Measurements from ENCODE around the gene NKD1. TPM values are rescaled to one million over a fixed set of nuclear protein-coding genes. Genes with fewer than 3 reads are reported as not detected.

NKD1 gene
- total and polyA plus RNA-seq, 5 experiments from 2014 or later = 0.07 to 5.9 (median 1.4) TPM

- Mint-ChIP-seq H3K4me1 (peaks cover 32 to 70% (median 66%) of the 10 kb centered on the region in 4 donors), H3K4me3 (peak overlapping the region; percentile 71 to 94 (median 91)), H3K36me3 (peaks cover 4 to 53% (median 31%) of the 10 kb centered on the region in 3 donors), H3K9me3 (peaks cover 0 to 8% (median 0%) of the 10 kb centered on the region in 9 donors), H3K27me3 (no peaks in the 10 kb centered on the region), H3K27ac (peak overlapping the region; percentile 88 to 98 (median 96))
- DNase-seq (no peak), ATAC-seq (no peak)
- POLR2A ChIA-PET = interaction anchor here (0.9 to 6.3 kb wide), 6 partner anchors 10 to 68 kb away, joined by 3 to 51 read pairs (median 8); partner anchors contain the start of gene CYLD
These were observed 130.3 kb downstream of the NKD1 start for GRCh38 chr16:50678531-50678930.

GRCh38 chr16:50679266-50679665, 131.1 kb downstream of the NKD1 start:
- H3K27me3 Mint-ChIP-seq = no peaks in the 10 kb centered on the region
- POLR2A ChIA-PET = interaction anchor here (2.4 to 6.3 kb wide), 4 partner anchors 11 to 68 kb away, joined by 7 to 51 read pairs (median 11); partner anchors contain the start of gene CYLD
- H3K4me3 Mint-ChIP-seq = peak overlapping the region; percentile 87 to 94 (median 92)
- no peak for ATAC-seq
- H3K9me3 Mint-ChIP-seq = peaks cover 0 to 6% (median 0%) of the 10 kb centered on the region in 9 donors
- peak overlapping the region; percentile 94 to 98 (median 98) for H3K27ac Mint-ChIP-seq
- DNase-seq = peak in 1 of 10 donors; percentile 50
- H3K4me1 Mint-ChIP-seq = peaks cover 39 to 77% (median 74%) of the 10 kb centered on the region in 4 donors
- peaks cover 0 to 46% (median 27%) of the 10 kb centered on the region in 3 donors for H3K36me3 Mint-ChIP-seq

GRCh38 chr16:50679676-50680555, 131.7 kb downstream of the NKD1 start:
- H3K9me3 Mint-ChIP-seq = peaks cover 0 to 5% (median 0%) of the 10 kb centered on the region in 9 donors
- DNase-seq (peak in 1 of 10 donors; percentile 42), ATAC-seq (no peak)
- POLR2A ChIA-PET = interaction anchor here (1.1 to 6.3 kb wide), 7 partner anchors 11 to 294 kb away, joined by 3 to 51 read pairs (median 9); partner anchors contain the start of gene CYLD
- peak overlapping the region; percentile 94 to 98 (median 98) for H3K27ac Mint-ChIP-seq
- peaks cover 44 to 84% (median 80%) of the 10 kb centered on the region in 4 donors for H3K4me1 Mint-ChIP-seq
- no peaks in the 10 kb centered on the region for H3K27me3 Mint-ChIP-seq
- peak overlapping the region; percentile 87 to 94 (median 92) for H3K4me3 Mint-ChIP-seq
- H3K36me3 Mint-ChIP-seq = peaks cover 0 to 39% (median 20%) of the 10 kb centered on the region in 3 donors

- peaks cover 0 to 33% (median 16%) of the 10 kb centered on the region in 3 donors for H3K36me3 Mint-ChIP-seq
- peak overlapping the region; percentile 87 to 94 (median 92) for H3K4me3 Mint-ChIP-seq
- H3K27me3 Mint-ChIP-seq = no peaks in the 10 kb centered on the region
- ATAC-seq (no peak), DNase-seq (peak in 1 of 10 donors; percentile 52)
- POLR2A ChIA-PET = interaction anchor here (1.1 to 6.3 kb wide), 9 partner anchors 9 to 295 kb away, joined by 3 to 51 read pairs (median 9); partner anchors contain the start of gene CYLD
- peak overlapping the region; percentile 94 to 98 (median 98) for H3K27ac Mint-ChIP-seq
- H3K4me1 Mint-ChIP-seq = peaks cover 46 to 90% (median 86%) of the 10 kb centered on the region in 4 donors
- H3K9me3 Mint-ChIP-seq = peaks cover 0 to 1% (median 0%) of the 10 kb centered on the region in 9 donors
These were observed 132.3 kb downstream of the NKD1 start for GRCh38 chr16:50680556-50680893.

GRCh38 chr16:50681021-50681885, 133.1 kb downstream of the NKD1 start, which contains the start of gene SNX20:
Gene SNX20, minus strand, starts transcription at chr16:50681312. Its CDS starts 3,786 bp downstream, at chr16:50677526.
- peak; percentile 89 to 92 for ATAC-seq
- Mint-ChIP-seq H3K9me3 (peaks cover 0 to 1% (median 0%) of the 10 kb centered on the region in 9 donors), H3K27ac (peak within 1 kb of the TSS; percentile 94 to 98 (median 98)), H3K4me3 (peak within 1 kb of the TSS; percentile 87 to 94 (median 92)), H3K27me3 (no peaks in the 10 kb centered on the region), H3K36me3 (peaks cover 0 to 26% (median 11%) of the 10 kb centered on the region in 3 donors), H3K4me1 (peaks cover 48 to 93% (median 88%) of the 10 kb centered on the region in 4 donors)
- POLR2A ChIA-PET = interaction anchor here (1.0 to 6.3 kb wide), 10 partner anchors 9 to 312 kb away, joined by 4 to 51 read pairs (median 7); partner anchors contain the start of genes BRD7 and CYLD
- DNase-seq = peak; percentile 36 to 83 (median 66)

- Mint-ChIP-seq H3K27ac (peak overlapping the region; percentile 10 to 96 (median 80)), H3K4me3 (peak overlapping the region; percentile 38 to 89 (median 74)), H3K27me3 (no peaks in the 10 kb centered on the region), H3K36me3 (peaks cover 0 to 3% (median 3%) of the 10 kb centered on the region in 3 donors), H3K4me1 (peaks cover 39 to 72% (median 69%) of the 10 kb centered on the region in 4 donors), H3K9me3 (peaks cover 0 to 1% (median 0%) of the 10 kb centered on the region in 9 donors)
- ATAC-seq (peak; percentile 34 to 63), DNase-seq (peak in 5 of 10 donors; percentile 27 to 54 (median 38))
- POLR2A ChIA-PET = interaction anchor here (1.2 kb wide), 1 partner anchor 14 kb away, joined by 3 read pairs; no protein-coding TSS in a partner anchor
These were observed 135.6 kb downstream of the NKD1 start for GRCh38 chr16:50683689-50684374.

GRCh38 chr16:50684823-50685461, 136.7 kb downstream of the NKD1 start:
- DNase-seq (no peak), ATAC-seq (peak; percentile 5 to 6)
- peaks cover 32 to 61% (median 58%) of the 10 kb centered on the region in 4 donors for H3K4me1 Mint-ChIP-seq
- H3K27ac Mint-ChIP-seq = peak overlapping the region; percentile 2 to 96 (median 79)
- H3K36me3 Mint-ChIP-seq = no peaks in the 10 kb centered on the region
- H3K4me3 Mint-ChIP-seq = peak overlapping the region; percentile 9 to 89 (median 74)
- no peaks in the 10 kb centered on the region for H3K27me3 Mint-ChIP-seq
- POLR2A ChIA-PET = interaction anchor here (0.8 to 1.8 kb wide), 5 partner anchors 10 to 57 kb away, joined by 3 to 5 read pairs (median 3); partner anchors contain the start of gene CYLD
- H3K9me3 Mint-ChIP-seq = peaks cover 0 to 1% (median 0%) of the 10 kb centered on the region in 9 donors

- POLR2A ChIA-PET = interaction anchor here (0.8 to 1.8 kb wide), 4 partner anchors 9 to 56 kb away, joined by 3 to 5 read pairs (median 4); partner anchors contain the start of gene CYLD
- Mint-ChIP-seq H3K36me3 (no peaks in the 10 kb centered on the region), H3K4me3 (peak overlapping the region in 7 of 10 donors; percentile 19 to 89 (median 73)), H3K27ac (peak overlapping the region in 6 of 10 donors; percentile 24 to 96 (median 80)), H3K9me3 (peaks cover 0 to 1% (median 0%) of the 10 kb centered on the region in 9 donors), H3K4me1 (peaks cover 29 to 57% (median 53%) of the 10 kb centered on the region in 4 donors), H3K27me3 (no peaks in the 10 kb centered on the region)
- ATAC-seq = no peak
- DNase-seq = no peak
These were observed 137.4 kb downstream of the NKD1 start for GRCh38 chr16:50685462-50686063.

- Mint-ChIP-seq H3K27ac (no peak overlapping the region), H3K4me3 (no peak overlapping the region), H3K9me3 (peaks cover 0 to 1% (median 0%) of the 10 kb centered on the region in 9 donors), H3K27me3 (peaks cover 0 to 5% (median 0%) of the 10 kb centered on the region in 5 donors), H3K36me3 (no peaks in the 10 kb centered on the region), H3K4me1 (peaks cover 33 to 43% (median 42%) of the 10 kb centered on the region in 4 donors)
- no peak for DNase-seq
- ATAC-seq = no peak
- POLR2A ChIA-PET = no interaction called here
These were observed 139.9 kb downstream of the NKD1 start for GRCh38 chr16:50688083-50688482.

GRCh38 chr16:50688867-50689266, 140.7 kb downstream of the NKD1 start:
- Mint-ChIP-seq H3K9me3 (peaks cover 0 to under 1% (median 0%) of the 10 kb centered on the region in 9 donors), H3K27ac (peak overlapping the region in 2 of 10 donors; percentile 6 to 20), H3K36me3 (no peaks in the 10 kb centered on the region), H3K27me3 (peaks cover 0 to 5% (median 0%) of the 10 kb centered on the region in 5 donors), H3K4me3 (no peak overlapping the region), H3K4me1 (peaks cover 26 to 38% (median 37%) of the 10 kb centered on the region in 4 donors)
- no peak for ATAC-seq
- no peak for DNase-seq
- POLR2A ChIA-PET = no interaction called here

Data from naive thymus-derived CD8-positive, alpha-beta T cell (primary cell).